HG03354 (cell line): Measurements from ENCODE around the gene FBRS.

ENCODE experiments used
- ATAC-seq: cut with Tn5 transposase; IDR thresholded peaks from one replicate; pipeline ENCODE4 v1.9.1; 2021; ENCODE audit warnings: mild to moderate bottlenecking; ENCODE audit not compliant: unreplicated experiment, poor library complexity, severe bottlenecking

Gene FBRS

DNA sequence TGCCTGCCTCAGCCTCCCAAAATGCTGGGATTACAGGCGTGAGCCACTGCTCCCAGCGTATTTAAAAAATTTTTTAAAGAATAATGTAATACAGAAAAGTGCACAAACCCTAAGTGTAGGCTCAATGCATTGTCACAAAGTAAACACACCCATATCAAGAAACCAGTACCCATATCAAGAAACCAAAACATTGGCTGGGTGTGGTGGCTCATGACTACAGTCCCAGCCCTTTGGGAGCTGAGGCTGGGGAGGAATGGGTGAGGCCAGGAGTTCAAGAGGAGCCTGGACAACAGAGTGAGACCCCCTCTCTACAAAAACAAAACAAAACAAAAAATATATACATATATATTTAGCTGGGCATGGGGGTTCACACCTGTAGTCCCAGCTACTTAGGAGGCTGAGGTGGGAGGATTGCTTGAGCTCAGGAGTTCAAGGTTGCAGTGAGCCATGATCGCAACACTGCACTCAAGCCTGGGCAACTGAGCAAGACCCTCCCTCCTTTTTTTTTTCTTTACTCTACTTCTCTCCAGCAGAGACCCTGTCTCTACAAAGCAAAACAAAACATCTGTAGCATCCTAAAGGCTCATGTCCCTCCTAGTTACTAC lies 16.8 kb upstream of the FBRS start:
- no peak for ATAC-seq

DNA sequence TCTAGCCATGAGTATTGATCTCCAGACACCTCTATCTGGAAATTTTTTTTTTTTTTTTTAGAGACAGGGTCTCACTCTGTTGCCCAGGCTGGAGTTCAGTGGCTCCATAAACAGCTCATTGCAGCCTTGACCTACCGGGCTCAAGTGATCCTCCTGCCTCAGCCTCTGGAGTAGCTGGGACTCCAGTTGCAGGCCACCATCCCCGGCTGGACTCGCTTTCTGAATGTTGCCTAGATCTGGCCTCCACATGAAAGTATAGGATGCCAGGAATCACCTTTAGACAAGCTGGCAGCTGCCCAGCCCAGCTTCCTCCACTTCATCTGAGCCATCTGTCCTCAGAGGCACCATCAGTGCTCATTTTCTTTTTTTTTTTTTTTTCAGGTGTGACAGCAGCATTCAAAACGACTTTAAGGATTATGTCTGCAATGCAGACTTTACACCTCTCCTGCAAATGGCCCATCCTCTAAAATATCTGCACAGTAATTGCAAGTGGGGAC lies 13.8 kb upstream of the FBRS start:
- no peak for ATAC-seq

DNA sequence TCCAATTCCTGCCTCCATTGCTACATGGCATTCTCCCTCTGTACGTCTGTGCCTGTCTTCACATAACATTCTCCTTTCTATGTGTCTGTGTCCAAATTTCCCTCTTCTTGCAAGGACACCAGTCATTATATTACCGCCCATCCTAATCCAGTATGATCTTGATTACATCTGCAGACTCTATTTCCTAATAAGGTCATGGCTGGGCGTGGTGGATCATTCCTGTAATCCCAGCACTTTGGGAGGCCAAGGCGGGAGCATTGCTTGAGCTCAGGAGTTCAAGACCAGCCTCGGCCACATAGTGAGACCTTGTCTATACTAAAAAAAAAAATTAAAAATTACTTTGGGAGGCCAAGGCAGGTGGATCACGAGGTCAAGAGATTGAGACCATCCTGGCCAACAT lies 12.5 kb upstream of the FBRS start:
- ATAC-seq: no peak

DNA sequence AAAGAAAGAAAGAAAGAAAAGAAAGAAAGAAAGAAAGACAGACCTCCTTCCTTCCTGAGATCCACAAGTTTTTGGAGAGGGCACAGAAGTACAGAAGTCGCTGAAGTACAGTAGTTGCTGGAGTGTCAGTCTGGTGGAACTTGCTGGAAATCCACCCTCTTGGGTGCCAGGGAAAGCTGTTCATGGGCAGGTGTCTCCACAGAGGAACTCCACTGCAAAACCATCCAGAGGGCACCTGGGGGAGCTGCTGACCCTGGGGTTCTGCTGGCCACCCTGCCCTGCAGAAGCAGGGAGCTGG lies 11.0 kb upstream of the FBRS start:
- ATAC-seq: no peak

DNA sequence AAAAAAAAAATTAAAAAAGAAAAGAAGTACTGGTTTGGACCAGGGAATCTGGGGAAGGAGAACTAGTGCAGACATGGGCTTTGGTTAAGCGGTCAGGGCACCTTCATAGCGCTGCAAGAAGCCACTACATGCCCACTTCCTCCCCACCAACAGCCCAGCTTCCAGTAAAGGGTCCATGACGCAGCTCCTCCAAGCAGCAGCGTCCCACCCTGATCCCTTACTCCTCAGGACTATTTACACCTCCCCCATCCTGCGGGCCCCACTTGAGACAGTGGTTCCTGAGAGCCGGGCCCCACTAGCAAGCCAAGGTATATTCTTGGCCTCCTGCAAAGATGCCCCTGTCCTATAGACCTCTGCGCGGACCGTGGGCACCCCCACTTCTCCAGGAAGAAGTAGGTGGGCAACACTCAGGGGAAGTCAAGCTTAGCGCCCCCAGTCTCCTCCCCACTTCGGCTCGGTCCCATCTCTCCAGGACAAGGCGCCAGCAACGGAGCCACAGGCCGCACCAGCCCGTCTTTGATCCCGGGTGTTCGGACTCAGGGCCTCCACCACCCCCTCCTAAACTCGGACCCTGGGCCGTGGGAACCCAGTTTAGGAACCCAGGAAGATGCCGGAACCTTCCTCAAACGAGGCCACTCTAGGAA lies 8.4 kb upstream of the FBRS start:
- peak; percentile 4 for ATAC-seq

DNA sequence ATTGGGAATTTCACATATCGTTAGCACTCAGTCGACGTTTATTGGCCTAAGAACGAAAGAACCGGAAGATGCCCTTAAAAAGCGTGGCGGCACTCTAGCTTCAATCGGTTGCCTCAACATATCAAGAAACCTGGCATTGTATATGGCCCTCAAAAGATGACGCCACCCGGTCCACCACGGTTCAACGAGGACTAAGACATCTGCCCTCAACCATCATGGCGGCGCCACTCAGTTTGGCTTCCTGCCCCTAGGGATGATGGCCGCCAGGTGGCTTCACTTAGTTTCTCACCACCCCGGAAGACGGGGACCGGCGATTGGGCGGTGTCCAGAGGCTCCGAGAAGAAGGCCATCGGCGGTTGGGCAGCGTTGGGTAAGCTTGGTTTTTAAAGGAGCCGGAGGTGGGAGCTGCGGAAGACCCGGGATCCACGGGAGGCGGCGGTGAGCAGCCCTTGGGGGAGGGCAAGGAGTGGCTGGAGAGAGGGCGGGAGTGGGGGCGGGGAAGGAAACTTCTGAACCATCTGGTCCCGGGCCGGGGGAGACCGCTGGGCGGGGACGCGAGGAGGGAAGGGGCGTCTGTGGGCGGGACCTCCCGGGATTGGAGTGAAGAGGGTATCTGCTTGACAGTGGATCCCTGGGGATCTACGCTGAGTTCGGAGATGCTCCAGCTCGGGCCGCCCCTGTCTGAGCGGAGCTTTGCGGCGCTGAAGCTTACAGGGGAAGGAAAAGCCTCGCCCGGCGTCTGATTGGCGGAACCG lies 7.7 kb upstream of the FBRS start, which contains the start of gene PRR14:
PRR14 (plus strand) TSS at position 592 of the 755 bp plus-strand sequence. CDS start 686 bp downstream, outside the sequence.
- peak; percentile 76 for ATAC-seq

DNA sequence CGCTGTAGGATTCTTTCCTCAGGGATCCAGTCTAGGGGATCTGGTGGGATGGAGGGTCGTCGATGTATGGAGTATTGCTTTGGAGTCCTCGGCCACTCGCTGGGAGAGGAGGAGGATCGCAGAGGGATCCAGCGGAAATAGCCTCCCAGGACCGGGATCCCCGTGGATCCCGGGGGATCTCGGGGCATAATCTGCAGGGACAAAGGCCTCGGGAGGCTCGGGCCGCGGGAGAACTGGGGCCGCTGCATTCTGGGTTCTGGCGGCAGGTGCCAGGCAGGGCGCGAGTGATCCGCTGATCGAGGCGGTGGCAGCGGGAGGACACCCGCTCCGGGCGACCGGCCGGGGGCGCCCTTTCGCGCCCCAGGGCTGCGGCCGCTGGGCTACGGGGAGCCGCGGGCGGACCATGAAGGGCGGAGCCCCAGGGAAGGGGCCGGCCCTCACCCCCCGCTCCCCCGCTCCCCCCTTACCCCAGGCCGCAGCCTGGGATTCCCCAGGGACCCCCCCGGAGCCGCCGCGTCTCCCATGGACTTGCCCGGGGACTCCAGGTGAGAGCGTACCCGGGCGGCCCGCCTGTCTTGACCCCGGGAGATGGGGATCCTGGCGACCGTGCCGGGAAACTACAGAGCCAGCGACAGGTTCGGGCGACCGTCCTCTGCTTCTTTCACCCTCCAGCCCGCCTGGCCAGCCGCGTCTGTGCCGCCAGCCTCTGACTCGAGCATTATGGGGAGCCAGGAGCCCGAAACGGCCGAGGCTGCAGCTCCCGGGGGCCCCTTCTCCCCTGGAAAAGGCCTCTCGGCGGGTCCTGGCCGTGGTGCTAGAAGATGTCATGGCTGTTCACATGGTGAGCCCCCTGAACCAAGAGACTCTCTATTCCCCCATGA lies 6.9 kb upstream of the FBRS start:
- ATAC-seq: peak; percentile 49

DNA sequence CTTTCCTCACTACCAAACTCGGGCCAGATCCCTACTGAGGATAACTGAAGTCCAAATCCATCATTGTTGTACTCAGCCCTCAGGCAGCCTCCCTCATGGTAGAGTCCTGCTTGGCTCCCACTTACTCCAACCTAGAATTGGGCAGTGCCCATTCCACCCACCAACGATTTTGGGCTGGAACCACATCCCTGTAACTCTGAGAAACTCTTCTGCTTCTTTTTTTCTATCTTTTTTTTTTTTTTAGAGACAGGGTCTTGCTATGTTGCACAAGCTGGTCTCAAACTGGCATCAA lies 6.3 kb upstream of the FBRS start:
- no peak for ATAC-seq

DNA sequence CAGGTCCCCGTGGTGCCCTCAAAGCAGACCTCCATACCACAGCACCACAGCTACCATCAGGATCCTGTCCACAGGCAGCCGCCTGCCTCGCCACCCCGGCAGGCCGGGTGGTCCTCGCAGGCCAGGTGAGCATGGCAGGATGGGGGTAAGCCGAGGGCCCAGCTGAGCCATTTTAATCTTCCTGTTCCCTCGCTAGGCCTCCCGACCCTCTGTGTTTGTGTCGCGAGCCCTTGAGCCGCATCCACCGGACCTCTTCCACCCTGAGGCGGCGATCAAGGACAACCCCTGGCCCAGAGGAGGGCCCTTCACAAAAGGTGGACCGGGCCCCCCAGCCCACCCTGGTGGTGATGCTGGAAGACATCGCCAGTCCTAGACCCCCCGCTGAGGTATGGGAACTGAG lies 5.5 kb upstream of the FBRS start:
- no peak for ATAC-seq

DNA sequence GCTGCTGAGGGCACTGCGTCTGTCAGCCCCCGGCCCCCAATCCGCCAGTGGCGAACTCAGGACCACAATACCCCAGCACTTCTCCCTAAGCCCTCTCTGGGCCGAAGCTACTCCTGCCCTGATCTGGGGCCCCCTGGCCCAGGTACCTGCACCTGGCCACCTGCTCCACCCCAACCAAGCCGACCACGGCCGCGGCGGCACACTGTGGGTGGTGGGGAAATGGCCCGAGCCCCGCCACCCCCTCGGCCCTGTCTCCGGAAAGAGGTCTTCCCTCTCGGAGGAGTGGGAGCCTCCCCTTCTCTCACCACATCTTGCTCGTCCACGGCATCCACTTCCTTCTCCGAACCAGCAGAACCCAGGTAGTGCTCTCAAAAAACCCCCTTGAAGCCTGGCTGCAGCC lies 3.4 kb upstream of the FBRS start:
- ATAC-seq: no peak

DNA sequence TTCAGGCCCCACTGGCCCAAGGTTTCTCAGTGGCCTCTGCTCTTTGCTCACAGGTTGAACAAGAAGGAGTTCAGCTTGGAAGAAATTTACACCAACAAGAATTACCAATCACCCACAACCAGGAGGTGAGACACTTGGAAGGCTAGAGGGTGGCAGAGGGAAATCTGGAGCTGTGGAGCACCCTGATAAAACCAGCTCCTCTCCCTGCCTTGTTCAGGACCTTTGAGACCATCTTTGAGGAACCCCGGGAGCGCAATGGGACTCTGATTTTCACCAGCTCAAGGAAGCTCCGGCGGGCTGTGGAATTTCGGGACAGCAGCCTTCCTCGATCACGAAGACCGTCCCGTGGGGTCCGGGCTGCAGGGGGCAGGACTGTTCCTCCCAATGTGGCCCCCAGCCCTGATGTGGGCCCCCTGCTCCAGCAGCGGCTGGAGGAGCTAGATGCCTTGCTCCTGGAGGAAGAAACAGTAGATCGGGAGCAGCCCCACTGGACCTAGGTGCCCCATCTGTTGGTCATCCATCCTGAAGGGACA lies 2.4 kb upstream of the FBRS start:
- no peak for ATAC-seq

DNA sequence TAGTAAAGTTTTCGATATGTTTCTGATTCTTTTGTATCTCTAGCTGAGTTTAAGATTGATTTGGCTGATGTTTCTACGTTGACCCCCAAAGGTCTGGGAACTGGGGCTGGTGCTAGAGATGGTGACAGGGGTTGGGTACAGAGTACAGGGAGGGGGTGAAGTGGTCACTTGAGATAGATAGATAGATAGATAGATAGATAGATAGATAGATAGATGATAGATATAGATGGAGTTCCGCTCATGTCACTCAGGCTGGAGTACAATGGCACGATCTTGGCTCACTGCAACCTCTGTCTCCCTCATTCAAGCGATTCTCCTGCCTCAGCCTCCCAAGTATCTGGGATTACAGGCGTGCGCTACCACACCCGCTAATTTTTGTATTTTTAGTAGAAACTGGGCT lies 1.8 kb upstream of the FBRS start:
- no peak for ATAC-seq

DNA sequence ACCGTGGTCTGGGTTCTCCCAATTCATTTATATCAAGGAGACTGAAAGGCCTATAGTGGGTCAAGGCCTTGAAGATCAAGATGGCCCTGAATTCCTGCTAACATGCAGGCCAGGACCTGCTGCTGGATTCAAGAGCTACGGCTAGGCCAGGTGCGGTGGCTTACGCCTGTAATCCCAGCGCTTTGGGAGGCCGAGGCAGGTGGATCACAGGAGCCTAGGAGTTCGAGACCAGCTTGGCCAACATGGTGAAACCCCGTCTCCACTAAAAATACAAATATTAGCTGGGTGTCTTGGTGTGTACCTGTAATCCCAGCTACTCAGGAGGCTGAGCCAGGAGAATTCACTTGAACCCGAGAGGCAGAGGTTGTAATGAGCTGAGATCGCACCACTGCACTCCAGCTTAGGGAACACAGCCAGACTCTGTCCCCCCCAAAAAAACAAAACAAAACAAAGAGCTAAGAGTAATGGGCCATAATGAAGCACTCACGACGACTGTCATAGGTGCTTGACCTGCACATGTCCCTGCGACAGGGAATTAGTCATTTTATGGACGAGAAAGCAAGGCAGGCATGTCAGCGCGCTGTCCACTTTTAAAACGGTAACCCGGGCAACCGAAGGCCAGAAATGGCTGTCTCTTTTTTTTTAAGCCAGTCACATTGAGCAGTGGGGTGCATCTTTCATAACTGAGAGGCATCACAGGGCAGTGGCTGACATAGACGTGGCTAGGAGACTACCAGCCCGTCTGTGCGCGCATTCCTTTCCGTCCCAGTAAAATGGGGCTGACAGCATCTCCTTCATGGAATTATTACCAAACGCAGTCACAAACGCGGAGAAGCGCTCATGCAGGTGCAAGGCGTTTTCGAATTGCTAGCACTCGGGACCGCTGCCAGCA lies 1.0 kb upstream of the FBRS start:
- ATAC-seq: no peak

DNA sequence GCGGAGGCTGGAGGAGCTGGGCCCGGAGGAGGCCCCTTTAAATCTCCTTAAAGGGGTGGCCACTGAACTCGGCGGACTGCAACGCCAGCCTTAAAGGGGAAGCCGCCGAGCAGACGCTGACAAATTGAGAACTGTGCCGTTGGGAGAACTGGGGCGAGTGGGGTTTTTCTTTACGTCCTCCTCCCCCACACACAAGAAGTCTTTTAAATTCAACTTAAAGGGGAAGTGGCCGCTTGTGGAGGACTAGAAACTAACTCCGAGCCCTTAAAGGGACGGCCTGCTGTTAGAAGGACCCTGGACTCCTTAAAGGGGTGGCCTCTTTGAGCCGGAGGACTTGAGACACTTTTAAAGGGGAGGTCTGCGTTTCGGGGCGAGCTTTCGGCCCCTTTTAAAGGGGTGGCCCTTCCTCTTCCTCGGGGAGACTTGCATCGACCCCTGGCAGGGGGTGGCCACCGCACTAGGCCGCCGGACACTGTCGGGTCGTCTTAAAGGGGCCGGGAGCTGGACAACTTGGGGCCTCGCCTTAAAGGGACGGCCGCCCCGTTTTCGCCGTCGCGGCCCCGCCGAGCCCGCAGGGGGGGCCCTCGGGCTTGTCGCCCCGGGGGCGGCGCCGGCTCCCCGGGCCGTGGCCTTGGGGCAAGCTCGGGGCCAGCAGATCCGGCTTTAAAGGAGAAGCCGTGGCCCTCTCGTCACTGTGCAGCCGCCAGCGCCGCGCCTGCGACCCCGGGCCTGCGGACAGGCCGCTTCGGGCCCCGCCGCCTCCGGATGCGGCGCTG lies 688 bp downstream of the FBRS start:
- ATAC-seq: peak; percentile 33

DNA sequence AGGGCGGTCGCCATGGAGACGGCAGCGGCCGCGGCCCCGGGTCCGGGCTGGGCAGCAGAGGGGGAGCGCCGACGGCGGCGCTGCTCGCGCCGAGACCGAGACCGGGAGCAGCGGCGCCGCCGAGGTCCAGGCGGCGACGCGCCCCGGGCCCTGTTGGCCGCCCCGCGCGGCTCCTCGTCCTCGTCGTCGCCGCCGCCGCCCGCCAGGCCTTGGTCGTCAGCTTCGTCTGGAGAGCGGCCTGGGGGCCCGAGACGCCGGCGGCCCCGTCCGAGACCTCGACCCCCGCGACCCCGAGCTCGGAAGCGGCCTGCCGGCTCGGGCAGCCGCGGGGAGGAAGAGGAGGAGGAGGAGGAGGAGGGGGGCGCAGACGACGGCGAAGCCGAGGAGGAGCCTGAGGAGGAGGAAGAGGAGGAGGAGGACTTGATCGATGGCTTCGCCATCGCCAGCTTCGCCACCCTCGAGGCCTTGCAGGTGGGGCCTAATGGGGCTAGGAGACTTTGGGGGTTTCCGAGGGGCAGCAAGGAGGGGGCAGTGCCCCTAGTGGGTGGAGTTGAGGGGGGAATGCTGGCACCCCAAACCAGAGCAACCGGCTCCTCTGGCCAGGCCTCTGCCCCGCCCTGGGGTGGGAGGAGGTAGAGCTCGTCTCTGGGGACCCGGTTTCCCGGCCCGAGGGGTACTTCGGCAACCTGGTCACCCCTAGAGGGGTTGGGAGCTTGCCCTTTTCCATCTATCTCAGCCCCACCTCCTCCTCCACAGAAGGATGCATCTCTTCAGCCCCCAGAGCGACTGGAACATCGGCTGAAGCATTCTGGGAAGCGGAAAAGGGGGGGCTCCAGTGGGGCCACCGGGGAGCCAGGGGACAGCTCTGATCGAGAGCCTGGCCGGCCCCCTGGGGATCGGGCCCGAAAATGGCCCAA lies 1.5 kb downstream of the FBRS start:
- ATAC-seq: no peak

DNA sequence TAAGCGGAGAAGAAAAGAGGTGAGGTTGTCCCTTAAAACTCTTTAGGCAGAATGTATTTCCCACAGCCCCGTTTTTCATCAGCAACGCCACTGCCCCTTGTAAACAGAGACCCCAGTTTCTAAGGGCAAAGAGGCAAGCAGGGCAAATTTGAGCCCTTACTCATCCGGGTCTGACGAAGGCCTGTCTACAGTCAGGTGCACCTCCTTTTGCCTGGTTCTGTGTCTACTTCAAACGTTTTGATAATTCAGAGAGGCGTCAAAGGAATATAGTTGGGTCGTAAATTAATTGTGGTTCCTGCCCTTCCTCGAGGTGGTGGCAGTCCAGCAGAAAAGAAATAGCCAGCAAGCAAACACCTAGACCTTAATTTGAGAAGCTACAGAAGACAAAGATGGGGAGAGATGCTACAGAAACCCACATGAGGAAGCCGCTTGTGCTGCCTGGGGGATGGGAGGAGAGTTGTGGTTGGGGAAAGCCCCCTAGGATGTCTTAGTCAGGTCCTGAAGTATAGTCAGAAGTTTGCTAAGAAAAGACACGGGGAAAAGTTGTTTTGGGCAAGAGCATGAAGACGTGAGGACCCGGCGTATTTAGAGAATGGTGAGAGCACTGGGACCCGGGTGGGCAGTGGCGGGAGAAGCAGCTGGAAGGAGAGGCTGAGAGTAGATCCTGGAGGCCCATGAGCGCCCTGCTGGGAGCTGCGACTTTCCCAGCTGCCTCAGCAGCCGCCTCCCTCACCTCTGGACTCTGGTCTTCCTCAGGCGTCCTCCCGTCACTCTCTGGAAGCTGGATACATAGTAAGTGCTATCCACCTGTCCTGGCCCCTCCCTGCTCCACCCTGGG lies 2.4 kb downstream of the FBRS start:
- no peak for ATAC-seq

DNA sequence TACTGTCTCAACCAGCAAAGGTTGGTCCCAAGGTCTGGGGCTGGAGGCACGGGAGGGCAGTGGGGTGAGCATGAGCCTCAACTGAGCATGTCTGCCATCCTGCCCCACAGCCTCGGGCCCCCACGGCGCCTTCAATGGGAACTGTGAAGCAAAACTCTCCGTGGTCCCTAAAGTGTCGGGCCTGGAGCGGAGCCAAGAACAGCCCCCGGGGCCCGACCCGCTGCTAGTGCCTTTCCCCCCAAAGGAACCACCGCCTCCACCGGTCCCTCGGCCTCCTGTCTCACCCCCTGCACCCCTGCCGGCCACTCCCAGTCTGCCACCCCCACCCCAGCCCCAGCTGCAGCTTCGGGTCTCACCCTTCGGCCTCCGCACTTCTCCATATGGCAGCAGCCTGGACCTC lies 4.2 kb downstream of the FBRS start:
- no peak for ATAC-seq
